ENCODE data around the gene SSTR5.

SSTR5 gene

GRCh38 chr16:1057252-1057932 is 15.2 kb upstream of the SSTR5 start:
- peak; percentile 46 for DNase-seq

DNA sequence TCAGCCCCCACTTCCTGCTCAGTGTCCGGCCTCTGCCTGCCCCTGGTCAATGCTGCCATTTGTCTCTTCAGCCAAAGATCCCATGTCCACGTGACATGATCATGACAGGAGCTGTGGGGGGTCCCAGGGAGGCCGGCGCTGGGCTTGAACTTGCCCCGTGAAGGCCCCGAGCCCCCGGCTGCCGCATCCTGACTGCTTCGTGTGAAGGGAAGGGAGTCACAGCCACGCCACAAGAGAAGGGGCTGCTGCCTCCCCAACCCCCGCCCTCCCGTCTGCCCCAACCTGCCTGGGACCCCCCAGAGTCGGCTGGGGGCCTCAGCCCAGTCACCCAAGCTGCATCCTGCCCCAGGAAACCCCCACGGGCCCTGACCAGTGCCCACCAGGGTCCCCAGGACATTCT is 14.3 kb upstream of the SSTR5 start:
- DNase-seq = no peak

DNA sequence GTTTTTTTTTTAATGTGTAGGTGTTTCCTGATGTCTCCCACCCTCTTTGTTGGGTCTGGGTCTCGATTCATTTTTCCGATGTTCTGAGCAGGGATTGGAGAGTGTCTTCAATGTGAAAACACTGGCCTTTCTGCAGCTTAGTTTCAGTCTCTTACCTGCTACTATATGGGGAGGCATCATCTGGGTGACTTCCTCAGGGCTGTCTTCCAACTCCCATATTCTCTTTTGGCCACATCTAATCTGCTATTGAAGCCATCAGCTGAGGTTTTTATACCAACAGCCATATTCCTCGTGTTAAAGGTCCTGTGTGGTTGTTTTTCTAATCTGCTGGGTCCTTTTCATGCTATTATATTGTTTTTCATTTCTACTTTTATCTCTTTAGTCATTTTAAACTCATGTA is 13.2 kb upstream of the SSTR5 start:
- DNase-seq = no peak

- DNase-seq = no peak
Observed at GRCh38 chr16:1060416-1061340, 11.9 kb upstream of the SSTR5 start.

DNA sequence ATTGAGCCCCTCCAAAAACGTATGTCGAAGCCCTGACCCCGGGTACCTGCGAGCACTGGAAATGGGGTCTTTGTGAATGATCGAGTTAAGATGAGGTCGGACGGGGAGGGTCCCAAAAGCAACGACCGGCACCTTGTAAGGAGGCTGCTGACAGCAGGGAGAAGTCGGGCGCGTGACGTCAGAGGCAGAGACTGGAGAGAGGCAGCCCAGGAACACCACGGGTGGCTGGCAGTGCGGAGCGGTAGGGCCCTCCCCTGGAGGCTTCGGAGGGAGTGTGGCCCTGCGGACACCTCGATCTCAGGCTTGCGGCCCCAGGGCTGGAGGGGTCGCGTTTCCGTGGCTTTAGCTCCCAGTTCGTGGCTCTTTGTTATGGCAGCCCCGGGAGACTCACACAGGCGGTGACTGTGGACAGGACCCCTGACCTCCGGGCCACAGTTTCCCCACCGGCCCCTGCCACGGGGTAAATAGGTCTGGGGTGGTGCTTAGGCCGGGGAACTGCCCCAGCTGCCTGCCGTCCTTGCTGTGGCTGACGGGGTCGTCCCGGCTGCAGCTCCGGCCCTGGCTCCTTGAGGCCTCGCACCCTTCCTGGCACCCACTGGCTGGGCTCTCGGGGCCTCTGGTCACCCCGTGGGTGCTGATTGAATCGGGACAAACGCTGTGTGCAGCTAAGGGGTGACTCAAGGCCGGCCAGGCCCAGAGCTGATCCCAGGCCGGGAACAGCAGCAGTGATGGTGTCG is 10.6 kb upstream of the SSTR5 start:
- DNase-seq = no peak

- no peak for DNase-seq
Observed at GRCh38 chr16:1062895-1063294, 9.7 kb upstream of the SSTR5 start.

- no peak for DNase-seq
Observed at GRCh38 chr16:1063728-1064127, 8.8 kb upstream of the SSTR5 start.

GRCh38 chr16:1065469-1066128 is 6.9 kb upstream of the SSTR5 start:
- no peak for DNase-seq

GRCh38 chr16:1066584-1067172 is 5.9 kb upstream of the SSTR5 start:
- DNase-seq = no peak

DNA sequence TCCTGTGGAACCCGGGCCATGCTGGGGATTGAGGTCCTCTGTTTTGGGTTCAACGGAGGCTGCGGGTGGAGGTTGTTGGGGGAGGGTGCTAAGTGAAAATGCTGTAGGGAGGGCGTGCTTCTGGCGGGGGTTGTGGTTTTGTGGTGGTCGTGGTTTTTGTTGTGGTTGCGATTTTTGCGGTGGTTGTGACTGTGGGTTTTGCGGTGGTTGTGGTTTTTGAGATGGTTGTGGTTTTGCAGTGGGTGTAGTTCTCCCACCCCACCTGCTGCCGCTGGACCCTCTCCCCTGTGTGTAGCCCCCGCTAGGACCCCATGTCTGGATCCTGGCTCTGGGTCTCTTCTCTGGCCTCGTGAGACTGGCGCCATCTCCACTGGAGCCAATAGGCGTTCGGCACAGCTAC is 4.9 kb upstream of the SSTR5 start:
- DNase-seq = no peak

DNA sequence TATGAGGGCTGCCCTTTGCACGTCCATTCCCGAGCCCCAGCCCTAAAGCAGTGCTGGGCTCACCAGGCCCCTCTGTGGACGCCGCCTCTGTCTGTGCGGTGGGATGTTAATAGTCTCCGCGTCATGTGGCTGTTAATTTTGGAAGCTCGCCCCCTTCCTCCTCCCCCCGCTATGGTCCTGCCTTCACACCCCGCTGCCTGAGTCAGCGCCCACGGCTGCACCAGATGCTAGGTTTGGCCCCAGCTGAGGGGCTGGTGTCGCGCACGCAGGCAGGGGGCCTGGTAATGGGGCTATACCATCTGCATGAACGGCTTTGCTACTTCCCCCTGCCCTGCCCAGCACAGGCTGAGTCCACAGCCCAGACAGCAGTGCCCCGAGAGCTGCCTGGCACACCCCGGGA is 4.1 kb upstream of the SSTR5 start:
- no peak for DNase-seq

GRCh38 chr16:1069154-1069553 is 3.4 kb upstream of the SSTR5 start:
- no peak for DNase-seq

DNA sequence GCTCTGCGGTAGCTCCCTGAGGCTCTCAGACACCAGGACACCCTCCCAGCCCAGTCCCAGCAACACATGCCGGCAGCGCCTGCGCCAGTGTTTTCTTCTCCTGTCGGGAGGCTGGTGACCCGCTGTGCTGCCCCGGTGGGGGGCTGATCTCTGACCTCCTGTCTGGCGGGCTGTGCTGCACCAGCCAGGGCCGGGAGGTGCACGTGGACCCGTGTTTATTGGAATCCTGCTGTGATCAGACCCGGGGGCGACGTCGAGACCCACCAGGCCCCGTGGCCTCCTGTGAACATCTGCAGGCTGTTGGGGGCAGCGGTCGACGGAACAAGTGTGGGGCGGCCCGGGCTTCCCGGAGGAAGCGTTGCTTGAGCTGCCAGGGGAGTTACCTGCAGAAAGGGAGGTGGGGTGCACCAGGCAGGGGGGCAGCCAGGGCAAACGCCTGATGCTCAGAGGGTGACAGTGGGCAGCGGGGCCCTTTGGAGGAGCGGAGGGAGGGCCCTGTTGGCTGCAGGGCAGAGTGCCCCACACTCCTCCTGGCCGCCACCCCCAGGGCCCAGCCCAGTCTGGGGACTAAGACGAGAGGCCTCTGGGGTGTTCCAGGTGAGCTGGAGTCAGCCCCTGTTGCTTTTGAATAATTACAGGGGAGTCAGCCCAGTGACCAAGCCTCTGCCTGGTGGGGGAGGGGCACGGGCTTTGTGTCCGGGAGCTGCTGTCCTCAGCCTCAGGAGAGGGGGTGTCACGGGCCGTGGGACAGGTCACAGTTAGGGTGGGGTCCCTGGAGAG is 2.3 kb upstream of the SSTR5 start:
- no peak for DNase-seq

GRCh38 chr16:1070864-1071408 is 1.6 kb upstream of the SSTR5 start:
- DNase-seq = no peak

GRCh38 chr16:1071561-1072225 is 854 bp upstream of the SSTR5 start:
- no peak for DNase-seq

- DNase-seq = no peak
Observed at GRCh38 chr16:1073262-1073558, 663 bp downstream of the SSTR5 start.

GRCh38 chr16:1073566-1074378 is 1.2 kb downstream of the SSTR5 start:
- DNase-seq = no peak

DNA sequence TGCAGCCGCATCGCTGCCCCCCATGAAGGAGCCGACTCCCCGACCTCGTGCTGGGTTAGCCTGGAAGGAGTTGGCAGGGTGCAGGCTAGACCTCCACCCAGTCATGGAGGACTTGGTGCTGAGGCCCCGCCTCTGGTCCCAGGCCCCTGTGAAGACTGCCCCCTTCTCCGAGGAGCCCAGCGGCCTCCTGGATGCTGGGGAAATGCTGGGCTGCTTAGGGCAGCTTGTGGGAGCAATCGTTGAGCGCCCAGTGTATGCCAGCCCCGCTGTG is 1.8 kb downstream of the SSTR5 start:
- DNase-seq = no peak

DNA sequence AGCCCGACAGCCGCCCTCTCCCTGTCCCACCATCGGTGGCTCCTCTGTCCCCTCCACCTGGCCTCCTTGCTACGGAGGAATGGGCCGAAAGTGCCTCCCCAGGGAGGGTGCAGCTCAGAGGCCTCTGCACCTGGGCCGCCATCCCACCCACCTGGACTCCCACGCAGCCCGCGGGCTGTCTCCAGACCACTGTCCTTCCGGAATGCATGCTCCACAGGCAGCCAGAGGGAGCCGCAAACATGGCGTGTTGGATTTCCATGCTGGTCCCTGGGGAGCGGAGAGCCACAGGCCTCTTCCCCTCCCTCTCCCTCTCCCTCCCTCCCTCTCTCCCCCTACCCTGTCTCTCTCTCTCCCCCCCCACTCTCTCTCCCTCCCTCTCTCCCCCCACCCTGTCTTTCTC is 3.0 kb downstream of the SSTR5 start:
- no peak for DNase-seq

DNA sequence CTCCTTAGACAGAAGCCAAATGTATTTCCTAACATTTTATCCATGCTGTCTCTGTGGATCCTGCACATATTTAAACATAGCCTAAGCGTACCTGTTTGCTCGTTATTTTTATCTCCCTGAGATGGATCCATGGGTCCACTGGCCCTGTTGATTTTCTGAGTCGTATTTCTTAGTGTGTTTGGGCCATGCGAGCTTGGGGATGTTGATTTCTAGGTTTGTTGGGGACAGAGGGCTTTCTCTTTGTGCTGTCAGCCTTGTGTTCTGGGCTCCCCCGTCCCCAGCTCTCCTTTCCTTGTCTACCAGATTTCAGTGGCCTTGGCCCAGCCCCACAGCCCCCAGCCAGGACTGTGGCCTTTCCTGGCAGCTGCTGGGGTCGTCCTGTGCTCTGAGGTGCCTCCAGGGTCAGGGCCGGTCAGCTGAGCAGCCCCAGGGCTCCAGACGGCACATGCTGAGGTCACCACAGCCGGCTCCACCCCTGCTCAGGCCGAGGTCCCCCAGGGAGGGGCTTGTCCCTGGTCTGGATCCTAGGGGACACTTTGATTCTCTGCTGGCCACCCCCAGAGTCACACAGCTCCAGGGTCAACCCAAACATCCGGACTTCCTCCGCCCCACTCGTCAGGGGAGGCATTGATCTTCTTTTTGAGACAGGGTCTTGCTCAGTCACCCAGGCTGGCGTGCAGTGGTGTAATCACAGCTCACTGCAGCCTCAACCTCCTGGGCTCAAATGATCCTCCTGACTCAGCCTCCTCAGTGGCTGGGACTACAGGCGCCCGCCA is 4.4 kb downstream of the SSTR5 start:
- DNase-seq = no peak
